Liver (tissue), 9 donors: Measurements from ENCODE around the gene NF2. TPM values are rescaled to one million over a fixed set of nuclear protein-coding genes. Genes with fewer than 3 reads are reported as not detected.

Source experiments
- DNase-seq: peaks from one replicate; pipeline ENCODE4 v3.0.0-alpha.2; 2017; ENCODE audit warnings: low spot score
- H3K27ac ChIP-seq, 2 donors: one replicate each; pipeline ENCODE4 v1.7.0; 2013; ENCODE audit warnings: inconsistent platforms in 2 of 2, low read length in 2 of 2, control low read depth in 1 of 2, low read depth in 1 of 2, mild to moderate bottlenecking in 1 of 2
- H3K27me3 ChIP-seq, 4 donors: one replicate each; pipeline versions ENCODE4 v1.6.1 to v1.7.0; 2013; ENCODE audit warnings: low read length in 3 of 4, inconsistent platforms in 1 of 4, mild to moderate bottlenecking in 1 of 4, moderate library complexity in 1 of 4; ENCODE audit not compliant: control insufficient read depth in 4 of 4, insufficient read depth in 4 of 4
- H3K36me3 ChIP-seq, 4 donors: one replicate each; pipeline versions ENCODE4 v1.6.1 to v1.7.0; 2013; ENCODE audit warnings: low read length in 3 of 4, mild to moderate bottlenecking in 3 of 4, low read depth in 1 of 4, moderate library complexity in 1 of 4; ENCODE audit not compliant: control insufficient read depth in 4 of 4, insufficient read depth in 3 of 4
- H3K4me1 ChIP-seq, 4 donors: one replicate each; pipeline versions ENCODE4 v1.6.1 to v1.7.0; 2013; ENCODE audit warnings: low read length in 3 of 4, mild to moderate bottlenecking in 3 of 4, moderate library complexity in 1 of 4; ENCODE audit not compliant: control insufficient read depth in 4 of 4, insufficient read depth in 4 of 4
- H3K4me3 ChIP-seq, 3 donors: one replicate each; pipeline versions ENCODE4 v1.6.1 to v1.7.0; 2013; ENCODE audit warnings: low read length in 3 of 3, control low read depth in 1 of 3, low read depth in 1 of 3, mild to moderate bottlenecking in 1 of 3
- H3K9ac ChIP-seq, 2 donors: one replicate each; pipeline ENCODE4 v1.7.0; 2013; ENCODE audit warnings: low read length in 2 of 2, mild to moderate bottlenecking in 2 of 2, moderate library complexity in 2 of 2, control low read depth in 1 of 2, low read depth in 1 of 2
- H3K9me3 ChIP-seq, 4 donors: one replicate each; pipeline versions ENCODE4 v1.6.1 to v1.7.0; 2013; ENCODE audit warnings: low read length in 3 of 4; ENCODE audit not compliant: control insufficient read depth in 4 of 4
- ATF3 ChIP-seq: IDR thresholded peaks from 2 replicates; pipeline ENCODE4 v1.6.1; 2016; ENCODE audit warnings: antibody characterized with exemption
- CTCF ChIP-seq: fragments of 150-350 bp; IDR thresholded peaks from 2 replicates; pipeline ENCODE4 v1.5.1; 2017; ENCODE audit warnings: improper control_type of control experiment, low read depth, low read length; ENCODE audit not compliant: missing input control
- EGR1 ChIP-seq, 2 donors: IDR thresholded peaks; 2 replicates each; pipeline ENCODE4 v1.6.1; 2016 to 2018; ENCODE audit warnings: antibody characterized with exemption in 2 of 2, low read depth in 2 of 2
- FOXA1 ChIP-seq: IDR thresholded peaks from 2 replicates; pipeline ENCODE4 v1.6.1; 2016; ENCODE audit warnings: antibody characterized with exemption
- FOXA2 ChIP-seq: IDR thresholded peaks from 2 replicates; pipeline ENCODE4 v1.6.1; 2016; ENCODE audit warnings: antibody characterized with exemption
- GABPA ChIP-seq, 2 donors: IDR thresholded peaks in 1 of 2; conservative IDR thresholded peaks in 1 of 2; 2 replicates each; pipeline ENCODE4 v1.6.1; 2016; ENCODE audit warnings: antibody characterized with exemption in 2 of 2, mild to moderate bottlenecking in 1 of 2, moderate library complexity in 1 of 2
- HNF4A ChIP-seq, 2 donors: conservative IDR thresholded peaks; 2 replicates each; pipeline ENCODE4 v1.6.1; 2016; ENCODE audit warnings: antibody characterized with exemption in 2 of 2, mild to moderate bottlenecking in 2 of 2
- HNF4G ChIP-seq: IDR thresholded peaks from 2 replicates; pipeline ENCODE4 v1.6.1; 2016; ENCODE audit warnings: antibody characterized with exemption
- JUND ChIP-seq, 2 donors: IDR thresholded peaks; 2 replicates each; pipeline ENCODE4 v1.6.1; 2016; ENCODE audit warnings: antibody characterized with exemption in 2 of 2
- NR2F2 ChIP-seq: IDR thresholded peaks from 2 replicates; pipeline ENCODE4 v1.6.1; 2016; ENCODE audit warnings: antibody characterized with exemption
- RAD21 ChIP-seq, 2 donors: IDR thresholded peaks; 2 replicates each; pipeline ENCODE4 v1.6.1; 2016; ENCODE audit warnings: antibody characterized with exemption in 2 of 2, mild to moderate bottlenecking in 2 of 2
- RXRA ChIP-seq, 2 donors: IDR thresholded peaks; 2 replicates each; pipeline ENCODE4 v1.6.1; 2017 to 2018; ENCODE audit warnings: antibody characterized with exemption in 2 of 2, mild to moderate bottlenecking in 1 of 2
- SP1 ChIP-seq: IDR thresholded peaks from 2 replicates; pipeline ENCODE4 v1.6.1; 2018; ENCODE audit warnings: antibody characterized with exemption, mild to moderate bottlenecking
- TAF1 ChIP-seq: conservative IDR thresholded peaks from 2 replicates; pipeline ENCODE4 v1.6.1; 2016; ENCODE audit warnings: antibody characterized with exemption, mild to moderate bottlenecking
- YY1 ChIP-seq: IDR thresholded peaks from 2 replicates; pipeline ENCODE4 v1.6.1; 2016; ENCODE audit warnings: antibody characterized with exemption, mild to moderate bottlenecking
- WGBS: extraction: QIAGEN DNeasy Blood & Tissue Kit; methylation state at CpG from one replicate; pipeline ENCODE4 v1.1.7; 2013; 5-methylcytosine and 5-hydroxymethylcytosine counted together
- polyA plus RNA-seq, 2 donors: library from polyadenylated mRNA; stranded (reverse) in 1 of 2; unstranded in 1 of 2; fragments of 200-250 nt in 1 of 2; fragments of >200 nt in 1 of 2; fragmentation: Nextera tagmentation in 1 of 2; extraction: Ambion mirVana in 1 of 2; gene quantifications; one replicate each; pipeline versions ENCODE4 v1.2.1 to v1.2.3, GENCODE V29; 2013 to 2015
- total RNA-seq, 2 donors: library from RNA; depleted of rRNA; stranded (reverse); fragments of >200 nt; gene quantifications; one replicate each; pipeline ENCODE4 v1.2.3, GENCODE V29; 2014
- TF ChIP-seq, protein P1 (sequence below): IDR thresholded peaks from 2 replicates; pipeline ENCODE4 v1.6.1; 2016; ENCODE audit warnings: antibody characterized with exemption
- TF ChIP-seq, protein P2 (sequence below): IDR thresholded peaks from 2 replicates; pipeline ENCODE4 v1.6.1; 2016; ENCODE audit warnings: antibody characterized with exemption, mild to moderate bottlenecking
- TF ChIP-seq, protein P3 (sequence below): IDR thresholded peaks from 2 replicates; pipeline ENCODE4 v1.6.1; 2016; ENCODE audit warnings: antibody characterized with exemption
- donor health status: healthy.
- donor health status: healthy.
- donor health status: healthy.
- donor health status: healthy.
- donor health status: healthy.

Gene NF2
- total and polyA plus RNA-seq, 4 donors: 6.2 to 25.2 (median 11.2) TPM

GRCh38 chr22:29718949-29719898 lies 115.8 kb downstream of the NF2 start:
- H3K36me3 ChIP-seq: no peaks in the 10 kb centered on the region
- TF ChIP-seq GABPA (IDR thresholded peaks at IDR 0.05 in 1 of 2, conservative IDR thresholded peaks at IDR 0.05 in 1 of 2): no peak
- TF ChIP-seq, protein P1, sequence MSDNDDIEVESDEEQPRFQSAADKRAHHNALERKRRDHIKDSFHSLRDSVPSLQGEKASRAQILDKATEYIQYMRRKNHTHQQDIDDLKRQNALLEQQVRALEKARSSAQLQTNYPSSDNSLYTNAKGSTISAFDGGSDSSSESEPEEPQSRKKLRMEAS: no peak
- no peak for TF ChIP-seq YY1
- TF ChIP-seq JUND (IDR thresholded peaks at IDR 0.05): no peak
- no peak for TF ChIP-seq TAF1
- no peak for TF ChIP-seq EGR1 (IDR thresholded peaks at IDR 0.05; ENCODE audit: low read depth in 2 of 2)
- no peak for TF ChIP-seq HNF4G
- TF ChIP-seq NR2F2: no peak
- no peak for TF ChIP-seq SP1
- TF ChIP-seq, protein P2, sequence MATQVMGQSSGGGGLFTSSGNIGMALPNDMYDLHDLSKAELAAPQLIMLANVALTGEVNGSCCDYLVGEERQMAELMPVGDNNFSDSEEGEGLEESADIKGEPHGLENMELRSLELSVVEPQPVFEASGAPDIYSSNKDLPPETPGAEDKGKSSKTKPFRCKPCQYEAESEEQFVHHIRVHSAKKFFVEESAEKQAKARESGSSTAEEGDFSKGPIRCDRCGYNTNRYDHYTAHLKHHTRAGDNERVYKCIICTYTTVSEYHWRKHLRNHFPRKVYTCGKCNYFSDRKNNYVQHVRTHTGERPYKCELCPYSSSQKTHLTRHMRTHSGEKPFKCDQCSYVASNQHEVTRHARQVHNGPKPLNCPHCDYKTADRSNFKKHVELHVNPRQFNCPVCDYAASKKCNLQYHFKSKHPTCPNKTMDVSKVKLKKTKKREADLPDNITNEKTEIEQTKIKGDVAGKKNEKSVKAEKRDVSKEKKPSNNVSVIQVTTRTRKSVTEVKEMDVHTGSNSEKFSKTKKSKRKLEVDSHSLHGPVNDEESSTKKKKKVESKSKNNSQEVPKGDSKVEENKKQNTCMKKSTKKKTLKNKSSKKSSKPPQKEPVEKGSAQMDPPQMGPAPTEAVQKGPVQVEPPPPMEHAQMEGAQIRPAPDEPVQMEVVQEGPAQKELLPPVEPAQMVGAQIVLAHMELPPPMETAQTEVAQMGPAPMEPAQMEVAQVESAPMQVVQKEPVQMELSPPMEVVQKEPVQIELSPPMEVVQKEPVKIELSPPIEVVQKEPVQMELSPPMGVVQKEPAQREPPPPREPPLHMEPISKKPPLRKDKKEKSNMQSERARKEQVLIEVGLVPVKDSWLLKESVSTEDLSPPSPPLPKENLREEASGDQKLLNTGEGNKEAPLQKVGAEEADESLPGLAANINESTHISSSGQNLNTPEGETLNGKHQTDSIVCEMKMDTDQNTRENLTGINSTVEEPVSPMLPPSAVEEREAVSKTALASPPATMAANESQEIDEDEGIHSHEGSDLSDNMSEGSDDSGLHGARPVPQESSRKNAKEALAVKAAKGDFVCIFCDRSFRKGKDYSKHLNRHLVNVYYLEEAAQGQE: no peak
- no peak for TF ChIP-seq FOXA1
- TF ChIP-seq FOXA2: no peak
- no peak for TF ChIP-seq HNF4A (conservative IDR thresholded peaks at IDR 0.05)
- TF ChIP-seq CTCF: no peak
- TF ChIP-seq RAD21 (IDR thresholded peaks at IDR 0.05): no peak
- TF ChIP-seq, protein P3, sequence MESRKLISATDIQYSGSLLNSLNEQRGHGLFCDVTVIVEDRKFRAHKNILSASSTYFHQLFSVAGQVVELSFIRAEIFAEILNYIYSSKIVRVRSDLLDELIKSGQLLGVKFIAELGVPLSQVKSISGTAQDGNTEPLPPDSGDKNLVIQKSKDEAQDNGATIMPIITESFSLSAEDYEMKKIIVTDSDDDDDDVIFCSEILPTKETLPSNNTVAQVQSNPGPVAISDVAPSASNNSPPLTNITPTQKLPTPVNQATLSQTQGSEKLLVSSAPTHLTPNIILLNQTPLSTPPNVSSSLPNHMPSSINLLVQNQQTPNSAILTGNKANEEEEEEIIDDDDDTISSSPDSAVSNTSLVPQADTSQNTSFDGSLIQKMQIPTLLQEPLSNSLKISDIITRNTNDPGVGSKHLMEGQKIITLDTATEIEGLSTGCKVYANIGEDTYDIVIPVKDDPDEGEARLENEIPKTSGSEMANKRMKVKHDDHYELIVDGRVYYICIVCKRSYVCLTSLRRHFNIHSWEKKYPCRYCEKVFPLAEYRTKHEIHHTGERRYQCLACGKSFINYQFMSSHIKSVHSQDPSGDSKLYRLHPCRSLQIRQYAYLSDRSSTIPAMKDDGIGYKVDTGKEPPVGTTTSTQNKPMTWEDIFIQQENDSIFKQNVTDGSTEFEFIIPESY: no peak
- no peak for TF ChIP-seq RXRA (IDR thresholded peaks at IDR 0.05)
- TF ChIP-seq ATF3: no peak
- no peak for DNase-seq
- no peak overlapping the region for H3K27ac ChIP-seq
- H3K4me1 ChIP-seq: peaks cover 0 to 8% (median 2%) of the 10 kb centered on the region in 4 donors
- no peak overlapping the region for H3K9ac ChIP-seq
- no peaks in the 10 kb centered on the region for H3K9me3 ChIP-seq
- H3K4me3 ChIP-seq: peak overlapping the region in 1 of 3 donors; percentile 38
- H3K27me3 ChIP-seq: peaks cover 0 to 4% (median 2%) of the 10 kb centered on the region in 4 donors
- 47% methylated on average over 24 of the region's 24 CpGs for WGBS
